Muscle of back (tissue), 11 donors: ENCODE results near the gene C2CD4C. TPM values are rescaled to one million over a fixed set of nuclear protein-coding genes. Genes with fewer than 3 reads are reported as not detected.
"Not testable (repeated sequence)": the region's sequence is repeated elsewhere in the genome, so short reads cannot be mapped to it uniquely, and the experiment has no call there.

Experiments
- DNase-seq, 3 donors: peaks; one replicate each; pipeline versions ENCODE4 v3.0.0 to v3.0.0-alpha.2; 2013
- polyA plus RNA-seq, 10 donors: library from polyadenylated mRNA; unstranded; fragments of 120-200 nt; gene quantifications; one replicate each; pipeline ENCODE4 v1.2.1, GENCODE V29; 2013; ENCODE audit not compliant: insufficient read length in 10 of 10

Gene C2CD4C
- polyA plus RNA-seq, 10 donors: 0.54 to 1.8 (median 0.92) TPM

- DNase-seq: peak in 2 of 3 donors; percentile 21 to 51
Observed at GRCh38 chr19:383922-384798, 24.8 kb downstream of the C2CD4C start.

GRCh38 chr19:383040-383439, 25.9 kb downstream of the C2CD4C start:
- DNase-seq: no peak

DNA sequence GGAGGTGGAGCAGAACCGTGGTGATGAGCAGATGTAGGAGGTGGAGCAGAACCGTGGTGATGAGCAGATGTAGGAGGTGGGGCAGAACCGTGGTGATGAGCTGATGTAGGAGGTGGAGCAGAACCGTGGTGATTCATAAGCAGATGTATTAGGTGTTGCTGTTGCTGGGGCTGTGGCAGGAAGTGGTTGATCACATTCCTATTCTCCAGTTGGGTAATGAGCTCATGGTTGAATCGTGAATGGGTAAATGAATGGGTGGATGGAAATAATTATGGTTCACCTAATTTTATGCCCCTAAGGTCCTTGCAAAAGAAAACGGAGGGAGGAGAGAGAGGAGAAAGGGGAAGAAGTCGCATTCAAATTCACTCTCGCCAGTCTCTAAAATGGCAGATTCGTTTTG, 26.4 kb downstream of the C2CD4C start:
- peak in 1 of 3 donors; percentile 14 for DNase-seq

DNA sequence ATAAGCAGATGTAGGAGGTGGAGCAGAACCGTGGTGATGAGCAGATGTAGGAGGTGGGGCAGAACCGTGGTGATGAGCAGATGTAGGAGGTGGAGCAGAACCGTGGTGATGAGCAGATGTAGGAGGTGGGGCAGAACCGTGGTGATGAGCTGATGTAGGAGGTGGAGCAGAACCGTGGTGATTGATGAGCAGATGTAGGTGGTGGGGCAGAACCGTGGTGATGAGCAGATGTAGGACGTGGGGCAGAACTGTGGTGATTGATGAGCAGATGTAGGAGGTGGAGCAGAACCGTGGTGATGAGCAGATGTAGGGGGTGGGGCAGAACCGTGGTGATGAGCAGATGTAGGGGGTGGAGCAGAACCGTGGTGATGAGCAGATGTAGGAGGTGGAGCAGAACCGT, 27.0 kb downstream of the C2CD4C start:
- not testable (repeated sequence) for DNase-seq

GRCh38 chr19:380618-381219, 28.2 kb downstream of the C2CD4C start:
- not testable (repeated sequence) for DNase-seq

DNA sequence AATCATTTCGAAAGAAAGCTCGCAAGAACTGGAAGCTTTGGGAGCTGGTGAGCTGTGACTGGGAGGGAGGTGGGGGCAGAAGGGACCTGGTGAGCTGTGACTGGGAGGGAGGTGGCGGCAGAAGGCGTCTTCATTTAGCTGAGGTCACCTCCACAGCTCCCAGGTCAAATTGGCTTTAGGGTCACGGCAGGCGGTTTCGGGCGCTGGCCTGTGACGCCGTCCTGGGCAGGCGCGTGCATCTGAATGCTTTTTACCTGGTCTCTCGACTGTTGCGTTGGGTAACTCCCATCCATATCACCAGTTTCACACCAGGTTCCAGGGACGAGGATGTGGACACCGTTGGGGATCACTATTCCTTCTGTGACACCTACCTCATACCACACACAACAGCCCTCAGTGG, 29.2 kb downstream of the C2CD4C start:
- DNase-seq: no peak

- no peak for DNase-seq
Observed at GRCh38 chr19:378706-379105, 30.2 kb downstream of the C2CD4C start.

GRCh38 chr19:377801-378581, 31.0 kb downstream of the C2CD4C start:
- DNase-seq: no peak

GRCh38 chr19:376111-376470, 32.9 kb downstream of the C2CD4C start:
- DNase-seq: no peak

DNA sequence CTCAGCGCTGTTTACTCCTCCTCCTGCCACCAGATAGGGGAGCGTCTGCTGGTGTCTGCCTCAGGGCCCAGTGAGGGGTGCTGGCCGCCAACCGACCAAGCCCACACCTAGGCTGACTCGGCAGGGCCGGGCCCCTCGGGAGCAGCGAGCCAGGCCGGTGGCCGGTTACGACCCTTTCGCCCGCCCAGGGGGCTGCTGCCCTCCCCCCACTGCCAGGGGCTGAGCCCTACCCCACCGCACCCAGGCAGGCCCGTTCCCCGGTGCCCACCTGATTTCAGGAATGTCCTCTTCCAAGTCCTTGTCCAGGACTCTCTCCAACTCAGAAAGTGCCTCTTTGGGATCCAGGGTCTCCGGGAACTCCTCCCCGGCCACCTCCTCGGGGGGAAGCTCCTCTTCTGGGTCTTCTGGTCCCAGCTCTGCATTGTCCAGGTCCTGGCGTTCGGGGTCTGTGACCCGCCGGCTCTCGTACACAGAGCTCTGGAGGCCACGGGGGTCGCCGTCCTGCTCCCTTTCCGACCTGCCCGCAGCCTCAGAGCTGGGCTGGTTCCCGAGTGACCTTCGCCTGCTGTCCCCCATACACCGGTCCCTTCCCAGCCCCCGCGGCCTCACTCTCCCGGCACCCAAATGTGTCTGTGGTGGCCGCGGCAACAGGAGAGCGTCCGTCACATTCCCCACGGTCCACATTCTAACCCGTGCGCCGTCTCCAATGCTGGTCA, 33.4 kb downstream of the C2CD4C start:
- DNase-seq: no peak

DNA sequence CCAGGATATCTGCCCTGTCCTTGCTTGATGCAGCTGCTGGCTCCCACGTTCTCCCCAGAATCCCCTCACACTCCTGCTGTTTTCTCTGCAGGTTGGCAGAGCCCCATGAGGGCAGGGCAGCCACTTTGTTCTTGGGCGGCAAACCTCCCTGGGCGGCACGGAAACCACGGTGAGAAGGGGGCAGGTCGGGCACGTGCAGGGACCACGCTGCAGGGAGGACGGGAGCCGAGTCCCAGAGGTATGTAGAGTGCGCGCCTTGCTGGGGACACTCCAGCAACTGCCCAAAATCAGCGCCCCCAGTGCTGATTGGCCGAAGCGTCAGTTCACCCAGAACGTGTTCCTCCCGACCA, 34.1 kb downstream of the C2CD4C start:
- DNase-seq: no peak

- DNase-seq: no peak
Observed at GRCh38 chr19:374183-374885, 34.6 kb downstream of the C2CD4C start.

DNA sequence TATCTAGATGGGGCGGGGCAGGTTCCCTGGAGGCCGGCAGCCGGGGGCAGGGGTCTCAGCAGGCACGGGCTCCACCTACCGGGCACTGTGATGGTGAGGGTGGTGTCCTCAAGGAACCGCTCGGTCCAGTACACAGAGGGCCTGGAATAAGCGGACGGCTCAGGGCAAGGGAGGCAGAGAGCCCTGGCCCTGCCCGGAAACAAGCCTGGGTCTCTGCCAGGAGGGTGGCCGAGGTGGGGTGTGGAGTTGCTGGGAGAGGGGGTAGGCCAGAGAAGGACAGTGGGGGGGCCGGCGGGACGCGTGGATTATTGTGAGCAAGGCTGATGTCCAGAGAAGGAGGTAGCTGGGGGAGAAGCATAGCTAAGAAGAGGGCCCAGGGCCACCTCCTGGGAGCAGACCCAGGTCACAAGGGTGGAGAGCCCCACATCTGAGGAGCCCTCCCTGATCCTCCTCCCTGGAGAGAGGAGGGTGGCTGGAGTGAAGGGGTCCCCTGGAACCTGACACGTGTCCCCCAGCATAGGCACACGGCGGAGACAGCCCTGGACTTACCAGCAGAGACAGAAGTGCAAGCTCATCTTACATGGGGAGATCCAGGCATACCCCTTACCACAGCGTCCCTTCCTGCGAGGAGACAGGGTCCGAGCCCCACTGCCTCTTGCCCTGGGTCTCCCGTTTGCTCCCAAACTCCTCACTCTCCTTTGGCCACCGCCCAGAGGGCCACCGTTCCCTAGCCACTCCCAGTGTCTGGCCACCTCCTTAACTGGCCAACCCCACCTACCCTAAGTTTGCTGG, 35.4 kb downstream of the C2CD4C start:
- no peak for DNase-seq

DNA sequence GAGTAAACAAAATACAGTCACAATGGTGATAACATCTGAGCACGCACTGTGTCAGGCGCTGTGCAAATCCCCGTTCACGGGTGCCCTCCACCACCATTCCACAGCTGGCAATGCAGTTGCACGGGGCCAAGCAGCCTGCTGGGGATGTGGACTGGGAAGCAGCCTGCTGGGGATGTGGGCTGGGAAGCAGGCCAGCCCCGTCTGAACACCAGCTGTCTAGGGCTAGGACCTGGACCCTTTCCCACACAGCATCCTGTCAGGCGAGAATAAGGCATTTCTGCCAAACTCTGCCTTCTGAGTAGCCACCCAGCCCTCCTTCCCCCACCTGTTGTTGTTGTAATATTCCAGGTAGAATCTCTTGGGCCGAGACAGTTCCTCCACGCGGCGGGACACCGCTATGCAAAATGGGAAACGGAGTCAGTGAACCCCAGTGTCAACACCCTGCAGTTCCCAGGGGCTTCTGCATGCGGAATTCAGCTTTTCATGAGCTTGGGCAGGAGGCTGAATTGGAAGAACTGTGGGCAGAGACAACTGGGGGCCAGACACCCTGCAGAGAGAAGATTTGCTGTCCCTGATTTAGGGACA, 36.5 kb downstream of the C2CD4C start:
- DNase-seq: peak; percentile 59 to 90 (median 78)

GRCh38 chr19:371501-372168, 37.3 kb downstream of the C2CD4C start:
- DNase-seq: peak in 2 of 3 donors; percentile 20 to 61

DNA sequence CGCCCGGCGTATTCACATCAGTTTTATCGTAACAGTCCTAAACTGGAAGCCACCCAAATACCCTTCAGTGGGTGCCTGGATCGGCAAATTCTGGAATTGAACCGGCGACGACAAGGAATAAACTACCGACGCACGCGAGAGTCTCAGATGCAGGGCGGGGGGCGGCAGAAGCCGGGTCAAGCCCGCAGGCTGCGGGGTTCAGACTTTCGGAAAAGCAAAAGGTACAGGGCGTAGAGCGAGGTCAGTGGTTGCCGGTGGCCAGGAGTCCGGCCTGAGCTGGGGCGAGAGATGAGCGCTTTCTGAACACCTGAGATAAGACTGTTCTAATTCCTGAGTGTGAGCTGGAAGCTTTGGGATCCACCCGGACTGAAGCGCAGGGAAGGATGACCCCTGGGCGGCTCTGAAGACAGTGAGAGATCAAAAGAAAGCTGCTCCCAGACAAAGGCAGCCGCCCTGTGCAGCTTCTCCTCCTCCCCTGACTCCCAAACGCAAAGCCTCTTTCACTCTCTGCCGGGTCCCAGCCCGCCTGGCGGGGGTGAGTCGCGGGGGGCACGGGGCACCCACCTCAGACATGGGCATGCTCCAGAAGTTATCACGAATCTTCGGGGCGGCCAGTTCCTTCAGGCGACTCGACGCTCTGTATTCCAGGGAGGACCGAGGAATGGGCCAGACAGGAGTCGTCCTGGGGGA, 38.2 kb downstream of the C2CD4C start:
- no peak for DNase-seq

- DNase-seq: no peak
Observed at GRCh38 chr19:369876-370275, 39.1 kb downstream of the C2CD4C start.

DNA sequence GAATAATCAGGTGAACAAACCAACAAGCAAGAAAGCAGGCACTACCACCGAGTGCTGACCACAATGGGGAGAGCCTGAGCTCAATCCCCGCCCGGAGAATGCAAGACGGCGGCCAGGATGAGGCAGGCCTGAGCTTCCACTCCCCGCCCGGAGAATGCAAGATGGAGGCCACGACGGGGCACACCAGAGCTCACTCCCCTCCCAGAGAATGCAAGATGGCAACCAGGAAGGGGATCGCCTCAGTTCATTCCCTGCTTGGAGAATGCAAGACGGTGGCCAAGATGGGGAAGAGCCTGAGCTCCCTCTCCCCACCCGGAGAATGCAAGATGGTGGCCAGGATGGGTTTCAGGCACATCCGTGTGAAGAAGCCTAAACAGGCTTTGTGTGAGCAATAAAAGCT, 39.7 kb downstream of the C2CD4C start:
- no peak for DNase-seq

GRCh38 chr19:368630-369024, 40.3 kb downstream of the C2CD4C start:
- no peak for DNase-seq
